Measurements from ENCODE around the gene FN3KRP.
"Not testable (repeated sequence)": the region's sequence is repeated elsewhere in the genome, so short reads cannot be mapped to it uniquely, and the experiment has no call there.

Gene FN3KRP

DNA sequence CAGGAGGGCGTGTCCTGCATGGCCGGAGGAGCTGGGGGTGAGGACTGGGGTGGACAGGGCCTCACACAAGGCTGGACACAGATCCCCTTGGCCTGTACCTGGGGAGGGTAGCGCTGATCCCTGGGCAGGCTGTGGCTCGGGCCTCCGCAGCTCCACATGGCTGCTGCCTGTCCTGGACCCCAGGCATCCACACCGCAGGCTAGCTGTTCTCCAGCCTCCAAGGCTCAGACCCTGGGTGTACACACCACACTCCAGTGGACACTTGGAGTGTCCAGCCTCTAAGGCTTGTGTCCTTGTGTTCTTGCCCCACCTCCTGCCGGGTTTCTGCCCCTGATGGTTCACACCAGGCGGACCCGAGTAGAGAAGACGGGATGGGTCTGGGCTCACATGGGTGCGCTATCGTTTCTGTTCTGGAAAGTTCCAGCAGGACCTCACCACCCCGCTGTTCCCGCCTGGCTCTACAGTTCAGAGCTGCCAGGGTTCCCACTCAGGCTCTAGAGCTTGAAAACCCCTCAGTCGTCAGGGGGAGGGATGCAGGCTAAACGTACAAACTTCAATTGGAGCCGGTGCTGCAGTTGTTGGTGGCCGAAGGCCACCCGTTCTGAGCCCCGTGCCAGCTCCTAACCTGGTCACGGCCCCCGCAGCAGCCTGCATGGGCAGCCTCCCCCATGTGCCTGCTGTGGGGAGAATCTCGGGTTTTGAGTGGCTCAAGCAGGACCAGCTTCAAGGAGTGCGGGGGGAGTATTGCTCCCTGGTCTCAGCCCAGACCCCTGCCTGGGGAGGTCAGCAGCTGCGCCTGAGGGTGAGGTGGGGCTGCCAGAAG lies 6.6 kb upstream of the FN3KRP start:
- no peak for DNase-seq

DNA sequence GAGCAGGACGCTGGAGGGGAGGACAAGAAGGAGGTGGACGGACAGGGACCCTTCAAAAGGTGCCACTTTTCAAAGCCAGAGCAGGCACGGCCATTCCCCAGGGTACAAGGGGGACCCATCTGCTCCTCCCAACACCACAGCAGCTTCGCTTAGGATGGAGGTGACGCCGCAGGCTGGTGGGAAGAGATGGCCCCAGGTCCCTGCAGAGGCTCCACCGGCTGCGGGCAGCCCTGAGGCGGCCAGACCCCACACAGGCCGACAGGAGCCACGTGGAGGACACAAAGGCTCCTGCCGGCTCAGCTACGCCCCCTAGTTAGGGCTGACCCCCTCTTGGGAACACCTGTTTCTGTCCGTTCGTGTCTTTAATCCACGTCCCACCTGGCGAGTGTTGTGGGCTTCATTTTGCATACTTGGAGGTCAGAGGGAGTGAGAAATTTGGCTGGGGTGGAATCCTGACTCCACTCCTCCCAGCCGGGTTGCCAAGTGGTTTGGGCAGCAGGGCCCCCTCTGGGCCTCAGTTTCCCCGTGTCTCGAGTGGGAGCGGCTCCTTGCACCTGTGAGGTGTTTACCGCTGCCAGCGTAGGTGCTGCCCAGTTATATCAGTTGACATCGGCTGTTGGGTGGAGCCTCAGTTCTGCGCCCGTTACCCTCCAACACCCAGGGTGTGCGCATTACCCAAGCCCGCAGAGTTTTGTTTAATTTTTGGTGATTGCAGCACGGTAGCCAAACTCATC lies 5.8 kb upstream of the FN3KRP start:
- no peak for DNase-seq

GRCh38 chr17:82713071-82713723 lies 3.3 kb upstream of the FN3KRP start:
- DNase-seq = no peak

DNA sequence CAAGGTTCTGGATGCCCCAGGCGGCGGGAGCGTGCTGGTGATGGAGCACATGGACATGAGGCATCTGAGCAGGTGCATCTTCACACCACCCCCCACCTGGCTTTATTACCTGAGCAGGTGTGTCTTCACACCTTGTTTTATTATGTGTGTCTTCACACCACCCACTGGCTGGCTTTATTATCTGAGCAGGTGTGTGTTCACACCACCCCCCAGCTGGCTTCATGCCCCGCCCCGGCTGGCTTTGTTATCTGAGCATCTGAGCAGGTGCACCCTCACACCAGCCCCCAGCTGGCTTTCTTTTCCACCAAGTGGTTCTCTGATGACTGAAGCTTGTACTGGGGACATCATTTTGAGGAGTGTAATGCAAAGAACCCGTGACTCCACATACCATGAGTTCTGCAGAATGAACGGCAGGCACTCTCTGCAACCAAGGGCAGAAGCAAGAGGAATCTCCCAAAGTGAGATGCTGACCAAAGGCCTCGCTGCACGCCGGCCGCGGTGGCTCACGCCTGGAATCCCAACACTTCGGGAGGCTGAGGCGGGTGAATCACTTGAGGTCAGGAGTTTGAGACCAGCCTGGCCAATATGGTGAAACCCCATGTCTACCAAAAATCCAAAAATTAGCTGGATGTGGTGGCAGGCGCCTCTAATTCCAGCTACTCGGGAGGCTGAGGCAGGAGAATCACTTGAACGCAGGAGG lies 2.6 kb downstream of the FN3KRP start:
- DNase-seq = no peak

- DNase-seq = no peak
These were observed 3.7 kb downstream of the FN3KRP start for GRCh38 chr17:82720204-82720603.

GRCh38 chr17:82722341-82723013 lies 6.0 kb downstream of the FN3KRP start:
- DNase-seq = no peak

GRCh38 chr17:82723169-82723807 lies 6.8 kb downstream of the FN3KRP start:
- DNase-seq = no peak

- DNase-seq = no peak
These were observed 9.9 kb downstream of the FN3KRP start for GRCh38 chr17:82726427-82726826.

GRCh38 chr17:82729479-82730260 lies 13.2 kb downstream of the FN3KRP start:
- no peak for DNase-seq

- no peak for DNase-seq
These were observed 15.7 kb downstream of the FN3KRP start for GRCh38 chr17:82732118-82732743.

DNA sequence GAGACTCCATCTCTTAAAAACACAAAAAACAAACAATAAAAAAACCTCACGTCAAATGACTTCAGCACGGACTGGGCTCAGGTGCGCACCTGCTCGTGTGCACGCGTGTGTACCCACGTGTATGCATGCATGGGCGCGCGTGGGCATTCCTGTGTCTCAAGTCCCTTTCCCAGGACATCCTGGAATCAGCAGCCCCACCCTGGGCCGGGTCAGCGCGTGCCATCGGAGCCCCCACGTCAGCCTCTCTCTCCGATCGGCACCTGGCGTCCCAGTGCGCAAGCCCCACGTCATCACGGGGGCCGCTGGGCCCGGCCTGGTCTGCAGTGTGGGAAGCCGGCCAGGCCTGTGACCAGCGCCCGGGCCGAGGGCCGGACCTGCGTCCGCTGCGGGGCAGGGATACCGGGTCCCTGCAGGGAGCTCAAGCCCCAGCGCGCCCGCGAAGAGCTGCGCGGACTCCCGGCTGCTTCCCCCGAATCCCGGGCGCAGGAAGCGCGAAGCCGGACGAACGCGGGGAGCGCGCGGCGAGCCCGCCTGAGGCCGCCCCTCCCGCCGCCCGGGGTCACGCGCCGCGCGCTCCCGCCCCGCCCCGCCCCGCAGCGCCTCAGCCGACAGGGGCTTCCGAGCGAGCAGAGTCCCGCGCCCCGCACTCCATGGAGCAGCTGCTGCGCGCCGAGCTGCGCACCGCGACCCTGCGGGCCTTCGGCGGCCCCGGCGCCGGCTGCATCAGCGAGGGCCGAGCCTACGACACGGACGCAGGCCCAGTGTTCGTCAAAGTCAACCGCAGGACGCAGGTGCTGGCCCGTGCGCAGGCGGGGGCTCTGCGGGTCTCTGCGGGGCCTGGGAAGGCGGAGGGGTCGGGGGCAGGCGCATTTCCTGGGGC lies 18.7 kb downstream of the FN3KRP start, which contains the start of gene FN3K:
TSS of gene FN3K (plus strand) at position 629 of the 880 bp plus-strand sequence. CDS start at position 651, 22 bp downstream.
- no peak for DNase-seq

- DNase-seq = no peak
These were observed 20.1 kb downstream of the FN3KRP start for GRCh38 chr17:82736511-82737185.

DNA sequence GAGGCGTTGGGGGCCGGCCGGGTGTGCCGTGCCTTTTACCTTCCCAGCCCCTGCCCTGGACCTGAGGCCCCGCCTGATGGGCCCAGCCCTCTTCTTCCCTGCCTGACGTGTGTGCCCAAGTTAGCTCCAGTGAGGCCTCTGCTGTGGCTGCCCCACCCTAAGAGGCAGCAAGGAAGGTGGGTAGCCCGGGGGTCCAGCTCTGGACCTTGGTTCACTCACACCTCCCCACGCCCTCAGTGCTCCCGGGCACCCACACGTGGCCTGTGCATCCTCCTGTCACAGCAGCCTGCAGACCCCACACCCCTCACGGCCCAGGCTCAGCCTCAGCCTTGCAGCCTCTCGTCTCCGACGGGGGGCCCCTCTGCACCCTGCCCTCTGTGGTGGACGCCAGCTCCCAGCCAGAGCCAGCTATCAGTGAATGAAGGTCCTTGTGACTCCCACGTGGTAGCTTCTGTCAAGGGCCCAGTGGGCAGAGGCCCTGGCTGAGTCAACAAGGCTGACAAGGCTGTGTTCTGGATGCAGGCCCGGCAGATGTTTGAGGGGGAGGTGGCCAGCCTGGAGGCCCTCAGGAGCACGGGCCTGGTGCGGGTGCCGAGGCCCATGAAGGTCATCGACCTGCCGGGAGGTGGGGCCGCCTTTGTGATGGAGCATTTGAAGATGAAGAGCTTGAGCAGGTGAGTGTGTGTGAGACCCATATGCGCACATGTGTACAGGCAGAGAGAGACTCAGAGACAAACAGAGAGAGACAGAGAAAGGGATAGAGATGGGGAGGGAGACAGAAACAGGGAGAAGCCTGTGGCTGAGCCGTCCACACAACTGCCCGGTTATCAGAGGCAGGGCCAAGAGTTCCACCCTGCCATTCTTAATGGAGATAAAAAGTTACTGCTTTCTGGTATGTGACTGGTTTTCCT lies 21.7 kb downstream of the FN3KRP start:
- no peak for DNase-seq

- DNase-seq = no peak
These were observed 24.6 kb downstream of the FN3KRP start for GRCh38 chr17:82740906-82741759.

DNA sequence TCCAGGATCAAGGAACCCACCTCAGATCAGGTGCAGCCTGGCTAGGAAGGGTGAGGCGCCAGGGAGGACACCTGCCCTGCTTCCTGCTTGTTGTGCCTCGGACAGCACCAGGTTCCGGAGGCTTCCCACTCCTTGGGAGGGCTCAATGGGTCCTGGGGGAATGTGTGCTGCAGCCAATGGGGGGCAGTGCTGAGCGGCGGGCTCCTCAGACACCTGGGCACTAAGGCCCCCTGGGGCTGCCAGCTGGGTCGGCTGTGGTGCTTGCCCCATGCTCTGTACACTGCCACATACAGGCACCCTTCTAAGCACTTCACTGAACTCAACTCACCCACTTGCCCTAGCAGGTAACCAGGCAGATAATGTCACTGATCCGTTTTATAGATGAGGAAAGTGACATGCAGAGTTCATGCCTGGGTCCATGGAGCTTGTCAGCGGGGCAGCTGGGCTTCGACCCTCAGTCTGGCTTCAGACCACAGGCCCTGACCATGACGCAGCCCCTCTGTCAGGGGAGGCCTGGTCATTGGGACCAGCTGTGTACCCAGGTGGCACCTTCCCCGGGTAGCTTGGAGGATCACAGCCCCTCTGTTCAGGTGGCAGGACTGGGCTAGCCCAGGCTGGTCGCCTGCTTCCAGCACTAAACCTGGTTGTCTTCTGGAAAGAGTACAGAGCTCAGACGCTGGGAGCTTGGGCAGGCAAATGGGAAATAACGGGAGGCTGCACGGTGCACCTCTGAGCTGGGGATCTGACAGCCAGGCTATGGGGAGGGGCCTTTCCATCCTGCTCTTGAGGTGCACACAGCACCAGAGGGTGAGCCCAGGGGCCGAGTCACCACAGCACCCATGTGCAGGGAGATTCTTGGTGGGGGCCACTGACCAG lies 27.1 kb downstream of the FN3KRP start:
- DNase-seq = no peak

DNA sequence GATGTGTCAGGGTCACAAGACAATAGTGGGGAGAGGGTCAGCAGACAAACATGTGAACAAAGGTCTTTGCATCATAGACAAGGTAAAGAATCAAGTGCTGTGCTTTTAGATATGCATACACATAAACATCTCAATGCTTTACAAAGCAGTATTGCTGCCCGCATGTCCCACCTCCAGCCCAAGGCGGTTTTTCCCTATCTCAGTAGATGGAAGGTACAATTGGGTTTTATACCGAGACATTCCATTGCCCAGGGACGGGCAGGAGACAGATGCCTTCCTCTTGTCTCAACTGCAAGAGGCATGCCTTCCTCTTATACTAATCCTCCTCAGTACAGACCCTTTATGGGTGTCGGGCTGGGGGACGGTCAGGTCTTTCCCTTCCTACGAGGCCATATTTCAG lies 28.2 kb downstream of the FN3KRP start:
- not testable (repeated sequence) for DNase-seq
